SK-N-SH (cell line): Measurements from ENCODE around the gene EXOC6B. TPM values are rescaled to one million over a fixed set of nuclear protein-coding genes. Genes with fewer than 3 reads are reported as not detected.

ENCODE experiments used
- CTCF ChIA-PET: fragments of 300-600, 350-600 bp; formaldehyde crosslinking; extraction: SDS; loops from one replicate; lab custom pipeline; 2021; lab: Yijun Ruan, JAX
- POLR2A ChIA-PET: fragments of 350-600 bp; sonication (Branson Sonifier 250); formaldehyde crosslinking; extraction: SDS; loops from one replicate; lab custom pipeline; 2020; ENCODE audit warnings: antibody characterized with exemption, inconsistent platforms; lab: Yijun Ruan, JAX
- DNase-seq: peaks from one replicate; pipeline ENCODE4 v3.0.0; 2012
- H2AFZ ChIP-seq: fragments of 200-600 bp; sonication (generic); 2 replicates; pipeline ENCODE4 v1.8.1; 2016; ENCODE audit warnings: antibody characterized with exemption, mild to moderate bottlenecking, low read depth
- H3F3A ChIP-seq: fragments of 200-600 bp; sonication (generic); replicated peaks from 2 replicates; pipeline ENCODE3; 2016; ENCODE audit warnings: antibody characterized with exemption, mild to moderate bottlenecking; ENCODE audit not compliant: insufficient read depth
- H3K27ac ChIP-seq, 2 experiments: fragments of 200-500 bp in 1 of 2; fragments of 200-600 bp in 1 of 2; sonication (Bioruptor generic) in 1 of 2; sonication (generic), shearing (Covaris generic) in 1 of 2; 2 replicates each; pipeline versions ENCODE4 v1.5.1 to v1.6.1; 2014 to 2016; ENCODE audit warnings: low read depth in 2 of 2, inconsistent platforms in 1 of 2, low read length in 1 of 2, mild to moderate bottlenecking in 1 of 2, mixed read lengths in 1 of 2
- H3K27me3 ChIP-seq: fragments of 200-600 bp; sonication (generic), shearing (Covaris generic); 2 replicates; pipeline ENCODE4 v1.6.1; 2016; ENCODE audit warnings: mixed run types; ENCODE audit not compliant: insufficient read depth
- H3K36me3 ChIP-seq, 2 experiments: fragments of 200-500 bp in 1 of 2; fragments of 200-600 bp in 1 of 2; sonication (Bioruptor generic) in 1 of 2; sonication (generic) in 1 of 2; replicated peaks in 1 of 2; 2 replicates each; pipeline versions ENCODE3 to v1.5.1; 2014 to 2016; ENCODE audit warnings: low read length in 1 of 2, mild to moderate bottlenecking in 1 of 2; ENCODE audit not compliant: insufficient read depth in 2 of 2, control insufficient read depth in 1 of 2
- H3K4me1 ChIP-seq, 2 experiments: fragments of 200-500 bp in 1 of 2; fragments of 200-600 bp in 1 of 2; sonication (Bioruptor generic) in 1 of 2; sonication (generic), shearing (Covaris generic) in 1 of 2; 2 replicates each; pipeline versions ENCODE4 v1.5.1 to v1.6.1; 2014 to 2016; ENCODE audit warnings: low read depth in 1 of 2, low read length in 1 of 2, mixed run types in 1 of 2; ENCODE audit not compliant: insufficient read depth in 2 of 2, control insufficient read depth in 1 of 2
- H3K4me2 ChIP-seq: fragments of 200-600 bp; sonication (generic), shearing (Covaris generic); 2 replicates; pipeline ENCODE4 v1.6.1; 2017; ENCODE audit warnings: mixed run types
- H3K4me3 ChIP-seq, 2 experiments: fragments of 200-500 bp in 1 of 2; fragments of 200-600 bp in 1 of 2; sonication (Bioruptor generic) in 1 of 2; sonication (generic), shearing (Covaris generic) in 1 of 2; 2 replicates each; pipeline versions ENCODE4 v1.5.1 to v1.8.1; 2014 to 2016; ENCODE audit warnings: low read depth in 2 of 2, inconsistent platforms in 1 of 2, low read length in 1 of 2, mild to moderate bottlenecking in 1 of 2, mixed read lengths in 1 of 2, moderate library complexity in 1 of 2
- H3K79me2 ChIP-seq: fragments of 200-600 bp; sonication (generic); 2 replicates; pipeline ENCODE4 v1.8.1; 2017; ENCODE audit warnings: mild to moderate bottlenecking; ENCODE audit not compliant: insufficient read depth
- H3K9ac ChIP-seq: fragments of 200-600 bp; sonication (generic); 2 replicates; pipeline ENCODE4 v1.6.1; 2017; ENCODE audit warnings: mixed run types
- H3K9me2 ChIP-seq: fragments of 200-600 bp; sonication (generic); 2 replicates; pipeline ENCODE4 v1.6.1; 2017; ENCODE audit warnings: mixed run types
- H3K9me3 ChIP-seq: fragments of 200-600 bp; sonication (generic); 2 replicates; pipeline ENCODE4 v1.6.1; 2017; ENCODE audit warnings: mixed run types, mild to moderate bottlenecking, moderate library complexity
- H4K20me1 ChIP-seq: fragments of 200-600 bp; sonication (generic); 2 replicates; pipeline ENCODE4 v1.6.1; 2017; ENCODE audit warnings: mild to moderate bottlenecking, mixed run types; ENCODE audit not compliant: insufficient read depth
- CTCF ChIP-seq: fragments of 200-600 bp; sonication (generic); IDR thresholded peaks from 2 replicates; pipeline ENCODE4 v1.6.1; 2017; ENCODE audit warnings: antibody characterized with exemption, mild to moderate bottlenecking, moderate library complexity
- EP300 ChIP-seq, 2 experiments: IDR thresholded peaks; 2 replicates each; pipeline versions ENCODE4 v1.4.0 to v1.6.1; 2012; ENCODE audit warnings: borderline replicate concordance in 1 of 2, low read depth in 1 of 2, low read length in 1 of 2
- FOSL2 ChIP-seq: IDR thresholded peaks from 2 replicates; pipeline ENCODE4 v1.4.0; 2012; ENCODE audit warnings: low read depth, mild to moderate bottlenecking, moderate library complexity, borderline replicate concordance
- FOXJ3 ChIP-seq: sonication (generic); formaldehyde crosslinking; IDR thresholded peaks from 2 replicates; pipeline ENCODE4 v1.5.1; 2020; ENCODE audit warnings: mild to moderate bottlenecking, missing genetic modification reagents
- POLR2AphosphoS5 ChIP-seq: IDR thresholded peaks from 2 replicates; pipeline ENCODE4 v1.6.1; 2012; ENCODE audit warnings: low read depth, low read length
- RCOR1 ChIP-seq: fragments of 150-350 bp; IDR thresholded peaks from 2 replicates; pipeline ENCODE4 v1.6.1; 2017; ENCODE audit warnings: antibody characterized with exemption, low read length
- RXRA ChIP-seq: IDR thresholded peaks from 2 replicates; pipeline ENCODE4 v1.4.0; 2012; ENCODE audit warnings: low read depth, mild to moderate bottlenecking, borderline replicate concordance
- ZBTB33 ChIP-seq: IDR thresholded peaks from 2 replicates; pipeline ENCODE4 v1.4.0; 2012; ENCODE audit warnings: low read depth, borderline replicate concordance
- WGBS: methylation state at CpG from one replicate; pipeline ENCODE4 v1.1.6; 2017; ENCODE audit warnings: low lambda C conversion rate; 5-methylcytosine and 5-hydroxymethylcytosine counted together
- polyA plus RNA-seq, 3 experiments: library from polyadenylated mRNA; depleted of rRNA; stranded (reverse); fragments of >200 nt; gene quantifications; 2 replicates each; pipeline ENCODE4 v1.2.3, GENCODE V29; 2012

Gene EXOC6B
- polyA plus RNA-seq, 1 of the 3 experiments (the other 2 are of a cell fraction), result 7.4 TPM

GRCh38 chr2:72824224-72824842, 1.5 kb downstream of the EXOC6B start:
- no peak for DNase-seq
- H3K4me2 ChIP-seq, result peak overlapping the region; percentile 67
- TF ChIP-seq RCOR1 (no peak), FOSL2 (peak; percentile 29; the same call in 1 of the 2 replicates)
- H3K79me2 ChIP-seq, result peaks cover 33% of the 10 kb centered on the region
- H3K27me3 ChIP-seq, result no peaks in the 10 kb centered on the region
- ChIA-PET POLR2A (no interaction called here), CTCF (interaction anchor here (0.8 to 2.0 kb wide), 5 partner anchors 31 to 69 kb away, joined by 3 to 8 read pairs (median 3); partner anchors contain the start of gene SPR)
- H4K20me1 ChIP-seq, result no peaks in the 10 kb centered on the region
- no peak overlapping the region for H2AFZ ChIP-seq
- H3F3A ChIP-seq, result no peaks in the 10 kb centered on the region
- no peak overlapping the region; the same call in 1 of the 2 replicates for H3K9ac ChIP-seq
- H3K4me1 ChIP-seq, result peaks cover 4 to 8% of the 10 kb centered on the region in 2 experiments; a peak in 3 of 4 replicates
- H3K9me2 ChIP-seq, result no peaks in the 10 kb centered on the region
- 65% methylated on average over 4 of the region's 4 CpGs for WGBS
- H3K27ac ChIP-seq, result no peak overlapping the region
- H3K36me3 ChIP-seq, result peaks cover 0 to 13% of the 10 kb centered on the region in 2 experiments
- H3K4me3 ChIP-seq, result peak overlapping the region; percentile 78 to 86; a peak in 3 of 4 replicates
- H3K9me3 ChIP-seq, result no peaks in the 10 kb centered on the region

GRCh38 chr2:72822794-72823193, 3.0 kb downstream of the EXOC6B start:
- H3K9me3 ChIP-seq, result no peaks in the 10 kb centered on the region
- TF ChIP-seq EP300 (IDR thresholded peaks at IDR 0.05; ENCODE audit: borderline replicate concordance in 1 of 2, low read depth in 1 of 2, low read length in 1 of 2) (no peak), POLR2AphosphoS5 (no peak), FOXJ3 (no peak), RXRA (no peak), ZBTB33 (no peak), CTCF (no peak)
- TF ChIP-seq, all 33 proteins: peak for 0
- H3K4me1 ChIP-seq, result peaks cover under 1 to 8% of the 10 kb centered on the region in 2 experiments; a peak in 3 of 4 replicates
- H3K9ac ChIP-seq, result no peak overlapping the region
- ChIA-PET POLR2A (no interaction called here), CTCF (interaction anchor here (1.4 kb wide), 1 partner anchor 151 kb away, joined by 5 read pairs; no protein-coding TSS in a partner anchor)
- no peak for DNase-seq
- no peaks in the 10 kb centered on the region for H3K27me3 ChIP-seq
- H3K36me3 ChIP-seq, result peaks cover 0 to 13% of the 10 kb centered on the region in 2 experiments
- no peaks in the 10 kb centered on the region for H3K9me2 ChIP-seq
- 83% methylated on average over 2 of the region's 2 CpGs for WGBS
- H2AFZ ChIP-seq, result no peak overlapping the region
- no peaks in the 10 kb centered on the region for H4K20me1 ChIP-seq
- H3K4me3 ChIP-seq, result no peak overlapping the region
- H3F3A ChIP-seq, result no peaks in the 10 kb centered on the region
- peaks cover 39% of the 10 kb centered on the region for H3K79me2 ChIP-seq
- H3K4me2 ChIP-seq, result no peak overlapping the region
- no peak overlapping the region for H3K27ac ChIP-seq
